HG02970 (cell line): ENCODE measurements around the gene MDH2.
"Not testable (repeated sequence)": the region's sequence is repeated elsewhere in the genome, so short reads cannot be mapped to it uniquely, and the experiment has no call there.

Source experiments
- ATAC-seq: cut with Tn5 transposase; IDR thresholded peaks from one replicate; pipeline ENCODE4 v1.9.1; 2021; ENCODE audit warnings: mild to moderate bottlenecking, moderate library complexity, moderate number of reproducible peaks; ENCODE audit not compliant: unreplicated experiment, low FRiP score

MDH2 gene

GRCh38 chr7:76044375-76044865, 3.5 kb upstream of the MDH2 start:
- ATAC-seq, result no peak

DNA sequence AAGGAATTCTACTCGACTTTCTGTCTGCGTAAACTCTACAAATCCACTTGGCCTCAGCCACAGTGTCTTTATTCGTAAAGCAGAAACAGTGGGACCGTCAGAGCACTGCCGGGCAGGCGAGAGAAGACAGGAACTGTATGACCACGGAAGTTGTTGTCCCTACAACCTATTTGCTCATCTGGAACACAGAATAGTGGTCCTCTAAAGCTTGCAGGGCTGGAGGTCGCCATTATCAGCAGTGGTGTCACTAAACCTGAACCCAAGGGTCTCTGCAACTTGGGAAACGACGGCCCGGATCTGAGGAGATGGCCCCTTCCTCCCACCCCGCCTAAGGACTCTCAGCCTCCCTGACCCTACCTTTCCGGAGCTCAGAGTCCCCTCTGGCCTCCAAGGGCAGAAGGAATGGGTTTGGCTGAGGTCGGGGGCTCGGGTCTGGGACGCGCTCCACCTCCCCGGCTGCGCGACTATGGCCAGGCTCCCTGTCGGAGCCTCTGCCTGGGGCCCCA, 548 bp upstream of the MDH2 start:
- no peak for ATAC-seq

DNA sequence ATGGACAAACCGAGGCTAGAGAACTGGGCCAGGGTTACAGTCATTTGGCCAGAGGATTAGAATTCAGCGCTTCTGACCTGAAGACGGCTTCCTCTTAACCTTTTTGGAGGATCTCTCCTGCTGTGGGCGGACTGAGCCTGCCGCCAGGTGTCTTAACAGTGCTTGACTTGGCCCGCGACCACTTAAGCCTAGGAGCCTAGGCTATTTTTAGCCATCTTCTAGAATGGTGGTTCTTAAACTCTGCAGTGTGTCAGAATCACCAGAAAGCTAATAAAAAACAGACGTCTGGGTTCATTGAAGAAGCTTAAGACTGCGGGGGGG, 722 bp downstream of the MDH2 start:
- ATAC-seq, result no peak

DNA sequence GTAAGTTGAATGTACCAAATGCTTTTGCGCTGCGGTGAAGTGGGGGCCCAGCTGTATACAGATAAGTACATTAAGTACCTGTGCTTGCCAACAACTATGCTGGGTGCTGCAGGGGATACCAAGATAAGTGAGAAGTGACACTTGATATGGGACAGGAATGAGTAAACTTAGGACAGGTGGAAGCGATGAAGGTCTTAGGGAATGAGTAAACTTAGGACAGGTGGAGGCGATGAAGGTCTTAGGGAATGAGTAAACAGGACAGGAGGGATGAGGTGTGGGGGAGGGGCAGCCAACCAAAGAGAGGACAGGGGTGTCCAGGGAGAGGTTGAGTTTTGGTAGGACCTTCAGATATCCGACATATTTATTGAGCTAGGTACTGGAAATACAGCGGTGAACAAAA, 1.4 kb downstream of the MDH2 start:
- no peak for ATAC-seq

- no peak for ATAC-seq
These were observed 2.6 kb downstream of the MDH2 start for GRCh38 chr7:76050545-76050944.

DNA sequence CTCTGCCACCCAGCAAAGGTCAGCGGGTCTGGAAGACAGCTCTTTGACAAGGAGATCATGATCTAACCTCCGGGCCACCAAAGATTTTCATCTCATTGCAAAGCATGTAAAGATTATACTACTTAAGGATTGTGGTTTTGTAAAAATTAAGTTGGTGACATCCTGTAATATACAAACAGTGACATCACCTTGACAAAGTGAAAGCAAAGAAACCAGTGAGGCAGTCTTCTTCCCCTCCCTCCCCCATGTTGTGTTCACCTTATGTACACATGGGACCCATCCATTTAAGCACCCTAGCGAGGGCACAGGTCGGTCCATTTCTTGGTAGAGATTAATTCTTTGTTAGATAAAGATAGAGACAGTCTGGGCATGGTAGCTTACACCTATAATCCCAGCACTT, 3.9 kb downstream of the MDH2 start:
- ATAC-seq, result no peak

GRCh38 chr7:76052681-76053080, 4.8 kb downstream of the MDH2 start:
- ATAC-seq, result not testable (repeated sequence)

- ATAC-seq, result no peak
These were observed 5.6 kb downstream of the MDH2 start for GRCh38 chr7:76053461-76053860.

DNA sequence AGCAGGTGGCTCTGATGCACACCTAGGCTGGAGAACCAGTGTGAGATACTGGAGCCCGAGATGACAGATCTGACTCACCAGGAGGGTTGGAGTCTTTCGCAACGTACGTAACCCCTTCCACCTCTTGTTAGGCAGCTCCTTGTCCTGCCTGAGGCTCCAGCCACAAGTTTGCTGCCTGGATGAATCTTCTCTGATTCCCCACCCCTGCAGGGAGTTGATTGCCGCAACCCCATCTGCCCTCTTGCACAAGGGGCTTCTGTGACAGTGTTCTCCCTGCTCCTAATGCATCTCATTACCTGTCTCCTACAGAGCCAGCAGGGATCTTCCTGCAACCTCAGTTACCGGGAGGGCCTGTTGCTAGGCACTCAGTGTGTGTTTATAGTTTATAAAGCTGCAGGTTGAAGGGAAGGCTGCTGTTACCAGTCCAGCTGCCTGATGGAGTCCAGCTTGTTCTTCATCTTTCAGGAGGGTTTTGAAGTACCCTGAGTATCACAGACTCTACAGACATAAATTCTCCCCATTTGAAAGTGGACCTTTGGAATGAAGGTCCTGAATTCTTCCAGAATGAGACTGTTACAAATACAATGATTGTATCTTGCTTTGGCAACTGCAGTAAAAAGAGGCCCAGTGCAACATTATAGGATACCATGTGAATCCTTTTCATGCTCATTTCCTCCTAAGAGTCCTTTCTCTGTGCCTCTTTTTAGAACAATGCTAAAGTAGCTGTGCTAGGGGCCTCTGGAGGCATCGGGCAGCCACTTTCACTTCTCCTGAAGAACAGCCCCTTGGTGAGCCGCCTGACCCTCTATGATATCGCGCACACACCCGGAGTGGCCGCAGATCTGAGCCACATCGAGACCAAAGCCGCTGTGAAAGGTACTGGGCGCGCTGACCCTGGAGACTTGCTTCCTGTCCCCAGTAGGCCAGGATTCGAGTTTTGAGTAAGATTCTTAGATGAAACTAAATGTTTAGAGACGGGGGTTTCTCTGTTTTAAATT, 6.5 kb downstream of the MDH2 start:
- ATAC-seq, result no peak

DNA sequence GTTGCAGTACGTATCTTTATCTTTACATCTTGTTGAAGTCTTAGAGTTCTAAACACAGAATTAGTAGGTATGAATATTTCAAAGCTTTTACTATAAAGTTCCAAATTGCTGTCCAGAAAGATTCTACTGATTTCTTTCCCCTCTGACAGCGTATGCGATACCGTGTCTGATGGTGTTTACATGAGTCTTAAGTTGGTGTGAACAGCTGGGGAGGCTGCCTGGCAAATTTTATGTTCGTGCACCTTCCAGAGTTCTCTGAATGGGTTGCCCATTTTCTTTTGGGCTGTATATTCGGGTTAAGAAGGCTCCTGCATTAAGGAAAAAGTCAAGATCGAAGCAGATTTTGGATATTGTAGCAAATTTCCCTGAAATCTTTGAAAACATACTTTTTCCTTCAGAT, 8.3 kb downstream of the MDH2 start:
- no peak for ATAC-seq

DNA sequence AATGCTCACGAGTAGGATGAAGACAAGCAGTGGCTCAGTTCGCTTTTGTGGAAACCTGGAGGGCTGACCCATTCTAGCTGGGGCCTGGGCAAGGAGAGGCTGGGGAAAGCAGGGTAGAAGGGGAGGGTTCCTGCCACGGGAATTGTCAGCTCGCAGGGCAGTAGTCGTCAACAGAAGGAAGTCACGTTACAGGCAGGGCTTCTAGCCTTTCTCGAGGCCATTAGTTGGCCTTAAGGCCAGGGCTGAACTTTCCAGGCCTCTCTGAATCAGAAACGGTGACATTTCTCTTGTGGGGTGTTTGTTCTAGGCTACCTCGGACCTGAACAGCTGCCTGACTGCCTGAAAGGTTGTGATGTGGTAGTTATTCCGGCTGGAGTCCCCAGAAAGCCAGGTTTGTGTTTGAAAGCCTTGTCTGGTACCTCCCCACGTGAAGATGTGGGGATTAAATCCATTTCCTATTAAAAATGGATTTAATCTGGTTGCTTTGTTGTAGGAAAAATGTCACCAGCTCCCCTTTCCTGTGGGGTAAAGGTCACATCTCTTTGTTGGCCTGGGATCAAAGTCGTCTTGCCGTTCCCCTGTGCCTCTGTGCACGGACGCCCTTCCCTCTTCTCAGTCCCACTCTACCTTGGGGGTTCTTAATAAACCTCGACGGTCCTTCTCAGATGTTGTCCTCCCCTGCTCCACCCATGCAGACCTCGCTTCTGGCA, 9.4 kb downstream of the MDH2 start:
- no peak for ATAC-seq

- ATAC-seq, result no peak
These were observed 9.9 kb downstream of the MDH2 start for GRCh38 chr7:76057813-76058145.

GRCh38 chr7:76058745-76059144, 10.8 kb downstream of the MDH2 start:
- ATAC-seq, result not testable (repeated sequence)

DNA sequence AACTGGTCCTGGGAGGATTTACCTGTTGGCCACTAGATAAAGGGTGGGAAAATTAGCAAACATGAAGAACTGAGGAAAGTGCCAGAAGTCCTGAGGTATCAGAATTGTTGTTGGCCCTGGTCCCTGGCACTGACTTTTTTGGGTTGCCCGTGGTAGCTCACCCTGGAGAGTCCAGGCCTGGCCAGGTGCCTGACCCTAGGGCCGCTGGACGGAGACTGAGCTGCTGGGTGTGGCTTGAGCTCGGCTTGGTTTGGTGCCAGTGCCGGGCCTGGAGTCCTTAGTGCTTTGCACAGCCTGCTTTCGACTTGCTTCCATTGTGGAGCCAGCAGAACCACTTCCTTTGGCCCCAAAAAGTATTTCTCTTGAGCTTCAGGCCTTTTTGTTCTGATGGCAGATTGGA, 12.9 kb downstream of the MDH2 start:
- no peak for ATAC-seq

DNA sequence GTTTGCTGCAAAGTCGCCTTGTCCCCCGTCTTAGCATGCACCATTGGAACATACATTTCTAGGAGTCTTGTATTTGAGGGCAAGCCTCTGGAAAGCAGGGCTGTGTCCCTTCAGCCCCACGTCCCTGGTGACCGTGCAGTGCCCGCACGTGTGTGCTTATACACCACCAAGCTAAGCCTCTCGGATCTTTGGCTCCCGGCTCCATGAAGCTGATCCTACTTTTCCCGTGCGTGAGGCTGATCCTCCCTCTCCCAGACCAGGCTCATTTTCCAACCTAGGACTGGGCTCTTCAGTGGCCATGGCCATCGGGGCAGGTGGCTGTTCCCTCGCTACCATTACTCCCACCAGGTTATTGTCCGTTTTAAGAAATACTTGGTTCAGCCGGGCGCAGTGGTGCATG, 14.3 kb downstream of the MDH2 start:
- ATAC-seq, result no peak

- ATAC-seq, result no peak
These were observed 15.2 kb downstream of the MDH2 start for GRCh38 chr7:76063114-76063513.

DNA sequence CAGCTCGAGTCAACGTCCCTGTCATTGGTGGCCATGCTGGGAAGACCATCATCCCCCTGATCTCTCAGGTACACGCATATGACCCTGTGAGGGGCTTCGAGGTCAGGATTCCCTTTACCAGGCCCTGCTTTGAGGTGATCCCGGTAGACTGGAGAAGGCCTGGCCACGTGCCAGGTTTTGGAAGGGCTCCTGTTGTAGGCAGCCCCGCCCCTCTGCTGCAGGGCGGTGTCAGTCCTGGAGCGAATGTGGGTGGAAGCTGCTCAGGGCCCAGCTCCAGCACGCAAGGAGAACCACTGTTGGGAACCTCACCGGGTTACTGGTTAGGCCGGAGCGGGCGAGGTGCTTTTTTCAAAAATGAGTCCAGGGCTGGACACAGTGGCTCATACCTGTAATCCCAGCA, 15.6 kb downstream of the MDH2 start:
- ATAC-seq, result no peak

GRCh38 chr7:76064208-76064970, 16.5 kb downstream of the MDH2 start:
- no peak for ATAC-seq

DNA sequence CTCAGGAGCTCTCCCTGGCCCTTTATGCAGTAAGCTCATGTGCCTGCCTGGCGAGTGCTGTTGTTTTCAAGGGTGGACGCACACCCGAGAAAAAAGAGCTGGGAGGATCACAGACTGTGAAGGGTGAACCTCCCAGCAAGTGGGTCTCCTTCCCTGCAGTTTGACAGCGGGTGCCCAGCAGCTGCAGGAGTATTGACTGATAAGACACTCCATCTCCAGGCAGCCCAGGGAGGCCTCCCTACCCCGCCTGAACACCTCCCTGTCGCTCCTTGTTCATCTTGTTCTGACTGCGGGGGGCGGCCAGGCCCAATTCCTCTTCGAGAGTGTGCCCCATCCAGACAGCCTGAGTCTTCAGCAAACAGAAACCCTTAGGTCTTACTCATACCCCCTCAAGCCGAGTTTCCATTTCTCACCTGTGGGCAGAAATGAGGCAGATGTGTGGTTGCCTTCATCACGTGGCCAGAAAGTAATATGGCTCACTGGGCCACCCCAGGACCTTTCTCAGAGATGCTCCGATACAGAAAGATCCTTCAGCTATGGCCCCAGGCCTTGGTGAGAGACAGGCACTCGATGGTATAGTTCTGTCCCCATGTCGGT, 17.2 kb downstream of the MDH2 start:
- ATAC-seq, result no peak

DNA sequence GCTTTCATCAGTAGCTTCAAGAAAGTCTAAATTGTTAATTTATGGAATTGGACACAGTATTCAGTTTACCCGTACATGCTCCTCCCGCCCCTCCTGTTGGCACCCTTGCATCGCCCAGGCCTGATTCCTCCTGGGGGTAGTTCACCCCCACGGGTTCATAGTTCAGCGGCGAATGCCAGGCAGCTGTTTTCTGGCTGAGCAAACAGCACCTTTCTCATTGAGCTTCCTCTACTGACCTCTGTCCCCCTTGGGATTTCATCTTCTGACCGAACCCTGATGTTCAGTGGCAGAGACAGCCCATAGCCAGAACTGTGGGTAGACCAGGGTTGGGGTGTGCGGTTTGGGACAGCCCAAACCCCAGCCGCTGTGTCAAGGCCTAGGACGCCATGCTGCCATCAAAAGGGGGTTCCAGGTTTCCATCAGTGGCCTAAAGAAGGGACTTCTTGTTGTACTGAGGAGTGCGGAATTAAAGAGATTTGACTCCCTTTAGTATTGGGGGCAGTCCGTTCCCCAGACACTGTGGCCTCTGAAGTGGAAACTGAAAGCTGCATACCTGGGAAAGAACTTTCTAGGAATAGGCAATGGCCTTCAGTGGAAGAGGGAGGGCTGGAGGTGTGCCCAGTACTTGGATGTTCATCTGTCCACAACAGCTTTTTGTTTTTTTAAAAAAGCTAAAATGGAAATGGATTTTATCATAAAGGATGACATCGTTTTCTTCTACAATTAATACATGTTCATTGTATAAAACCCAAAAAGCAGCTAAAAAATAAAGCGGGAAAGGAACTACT, 19.0 kb downstream of the MDH2 start:
- ATAC-seq, result no peak
